CD8-positive, alpha-beta memory T cell (primary cell): ENCODE results near the gene ATAD3B. TPM values are rescaled to one million over a fixed set of nuclear protein-coding genes. Genes with fewer than 3 reads are reported as not detected.

Experiments used
- CTCF ChIA-PET: fragments of 350-600 bp; sonication (Branson Sonifier 250); formaldehyde crosslinking; loops from one replicate; lab custom pipeline; 2021; ENCODE audit warnings: antibody characterized with exemption; lab: Charles Lee
- POLR2A ChIA-PET: fragments of 350-600 bp; sonication (Branson Sonifier 250); formaldehyde crosslinking; loops from one replicate; lab custom pipeline; 2021; ENCODE audit warnings: antibody characterized with exemption; lab: Charles Lee
- DNase-seq, 5 donors: peaks; one replicate each; pipeline versions ENCODE4 v3.0.0 to v3.0.0-alpha.2; 2020 to 2022; ENCODE audit warnings: mixed read lengths in 1 of 5
- H3K27ac ChIP-seq: one replicate; pipeline ENCODE4 v1.7.0; 2013; ENCODE audit warnings: low read depth, mild to moderate bottlenecking, low read length, moderate library complexity
- H3K27me3 ChIP-seq: 2 replicates; pipeline ENCODE4 v1.7.0; 2013; ENCODE audit warnings: low read length, mild to moderate bottlenecking; ENCODE audit not compliant: insufficient read depth, poor library complexity, severe bottlenecking
- H3K36me3 ChIP-seq: 2 replicates; pipeline ENCODE4 v1.7.0; 2013; ENCODE audit warnings: mild to moderate bottlenecking, low read length, moderate library complexity; ENCODE audit not compliant: insufficient read depth
- H3K4me1 ChIP-seq: 2 replicates; pipeline ENCODE4 v1.7.0; 2013; ENCODE audit warnings: mild to moderate bottlenecking, low read length, moderate library complexity; ENCODE audit not compliant: insufficient read depth
- H3K4me3 ChIP-seq: 2 replicates; pipeline ENCODE4 v1.7.0; 2013; ENCODE audit warnings: mild to moderate bottlenecking, low read length
- H3K9me3 ChIP-seq: 2 replicates; pipeline ENCODE4 v1.7.0; 2013; ENCODE audit warnings: mild to moderate bottlenecking, low read length
- H3K27ac Mint-ChIP-seq, 8 donors: one replicate each; pipeline ENCODE4 v1.8.0; 2020 to 2021; ENCODE audit warnings: mixed read lengths in 8 of 8, mild to moderate bottlenecking in 6 of 8, inconsistent platforms in 3 of 8, moderate library complexity in 3 of 8
- H3K27me3 Mint-ChIP-seq, 2 donors: one replicate each; pipeline ENCODE4 v1.8.0; 2020 to 2021; ENCODE audit warnings: mixed read lengths in 2 of 2, mild to moderate bottlenecking in 1 of 2, moderate library complexity in 1 of 2
- H3K36me3 Mint-ChIP-seq, 3 donors: one replicate each; pipeline ENCODE4 v1.8.0; 2020 to 2021; ENCODE audit warnings: mixed read lengths in 3 of 3, inconsistent platforms in 1 of 3, mild to moderate bottlenecking in 1 of 3
- H3K4me1 Mint-ChIP-seq, 3 donors: one replicate each; pipeline ENCODE4 v1.8.0; 2020 to 2021; ENCODE audit warnings: mixed read lengths in 3 of 3, inconsistent platforms in 1 of 3, mild to moderate bottlenecking in 1 of 3
- H3K4me3 Mint-ChIP-seq, 7 donors: one replicate each; pipeline ENCODE4 v1.8.0; 2020 to 2021; ENCODE audit warnings: mixed read lengths in 7 of 7, mild to moderate bottlenecking in 6 of 7, moderate library complexity in 4 of 7, inconsistent platforms in 2 of 7
- H3K9me3 Mint-ChIP-seq, 5 donors: one replicate each; pipeline ENCODE4 v1.8.0; 2020 to 2022; ENCODE audit warnings: mixed read lengths in 5 of 5, mild to moderate bottlenecking in 3 of 5, moderate library complexity in 2 of 5, inconsistent platforms in 1 of 5
- polyA plus RNA-seq: library from polyadenylated mRNA; unstranded; fragments of 300-500 nt; fragmentation: Illumina TruSeq; gene quantifications from one replicate; pipeline ENCODE4 v1.2.3, GENCODE V29; 2021
- total RNA-seq, 2 experiments: library from RNA; stranded (reverse); gene quantifications; one replicate each; pipeline ENCODE4 v1.2.3, GENCODE V29; 2021

ATAD3B gene
- total and polyA plus RNA-seq, 3 experiments from 2014 or later = 7.9 to 86.6 (median 81.6) TPM

GRCh38 chr1:1430992-1431844 lies 40.3 kb upstream of the ATAD3B start:
- Histone ChIP-seq H3K4me3 (no peak overlapping the region), H3K4me1 (peaks cover 4% of the 10 kb centered on the region), H3K9me3 (no peaks in the 10 kb centered on the region), H3K27ac (no peak overlapping the region), H3K27me3 (peaks cover 12% of the 10 kb centered on the region), H3K36me3 (no peaks in the 10 kb centered on the region)
- peaks cover 3 to 11% (median 5%) of the 10 kb centered on the region in 3 donors for H3K4me1 Mint-ChIP-seq
- no peak overlapping the region for H3K27ac Mint-ChIP-seq
- no peak overlapping the region for H3K4me3 Mint-ChIP-seq
- DNase-seq = no peak
- CTCF ChIA-PET = interaction anchor here (0.6 kb wide), 1 partner anchor 9 kb away, joined by 3 read pairs; no protein-coding TSS in a partner anchor
- H3K36me3 Mint-ChIP-seq = no peaks in the 10 kb centered on the region
- peaks cover 15 to 26% of the 10 kb centered on the region in 2 donors for H3K27me3 Mint-ChIP-seq
- POLR2A ChIA-PET = no interaction called here
- H3K9me3 Mint-ChIP-seq = no peaks in the 10 kb centered on the region

- H3K4me1 Mint-ChIP-seq = peaks cover 3 to 11% (median 5%) of the 10 kb centered on the region in 3 donors
- ChIA-PET CTCF (no interaction called here), POLR2A (no interaction called here)
- H3K4me3 Mint-ChIP-seq = no peak overlapping the region
- H3K4me1 ChIP-seq = peaks cover 8% of the 10 kb centered on the region
- no peak overlapping the region for H3K27ac Mint-ChIP-seq
- H3K27ac ChIP-seq = no peak overlapping the region
- H3K9me3 ChIP-seq = no peaks in the 10 kb centered on the region
- peaks cover 17% of the 10 kb centered on the region for H3K27me3 ChIP-seq
- peaks cover 15 to 27% of the 10 kb centered on the region in 2 donors for H3K27me3 Mint-ChIP-seq
- H3K36me3 Mint-ChIP-seq = no peaks in the 10 kb centered on the region
- H3K36me3 ChIP-seq = no peaks in the 10 kb centered on the region
- H3K9me3 Mint-ChIP-seq = no peaks in the 10 kb centered on the region
- DNase-seq = no peak
- H3K4me3 ChIP-seq = no peak overlapping the region
Measured at GRCh38 chr1:1431845-1432273, 39.7 kb upstream of the ATAD3B start.

GRCh38 chr1:1432274-1432950 lies 39.2 kb upstream of the ATAD3B start:
- Mint-ChIP-seq H3K27me3 (peaks cover 15 to 27% of the 10 kb centered on the region in 2 donors), H3K4me3 (no peak overlapping the region), H3K27ac (no peak overlapping the region), H3K36me3 (no peaks in the 10 kb centered on the region), H3K4me1 (peaks cover 3 to 11% (median 5%) of the 10 kb centered on the region in 3 donors), H3K9me3 (no peaks in the 10 kb centered on the region)
- Histone ChIP-seq H3K4me1 (peaks cover 8% of the 10 kb centered on the region), H3K9me3 (no peaks in the 10 kb centered on the region), H3K36me3 (no peaks in the 10 kb centered on the region), H3K4me3 (no peak overlapping the region), H3K27me3 (peaks cover 23% of the 10 kb centered on the region), H3K27ac (no peak overlapping the region)
- ChIA-PET POLR2A (no interaction called here), CTCF (no interaction called here)
- DNase-seq = no peak

- DNase-seq = no peak
- CTCF ChIA-PET = interaction anchor here (0.7 kb wide), 1 partner anchor 32 kb away, joined by 3 read pairs; no protein-coding TSS in a partner anchor
- no peaks in the 10 kb centered on the region for H3K9me3 ChIP-seq
- no peaks in the 10 kb centered on the region for H3K36me3 ChIP-seq
- Mint-ChIP-seq H3K4me3 (no peak overlapping the region), H3K27me3 (peaks cover 15 to 27% of the 10 kb centered on the region in 2 donors), H3K9me3 (no peaks in the 10 kb centered on the region), H3K27ac (no peak overlapping the region), H3K4me1 (peaks cover 3 to 11% (median 5%) of the 10 kb centered on the region in 3 donors), H3K36me3 (no peaks in the 10 kb centered on the region)
- POLR2A ChIA-PET = no interaction called here
- H3K4me1 ChIP-seq = peaks cover 8% of the 10 kb centered on the region
- H3K4me3 ChIP-seq = no peak overlapping the region
- peaks cover 30% of the 10 kb centered on the region for H3K27me3 ChIP-seq
- H3K27ac ChIP-seq = peak overlapping the region; percentile 59
Measured at GRCh38 chr1:1432951-1433803, 38.4 kb upstream of the ATAD3B start.

GRCh38 chr1:1433804-1434130 lies 37.8 kb upstream of the ATAD3B start:
- H3K4me3 Mint-ChIP-seq = no peak overlapping the region
- DNase-seq = no peak
- H3K9me3 ChIP-seq = no peaks in the 10 kb centered on the region
- ChIA-PET POLR2A (no interaction called here), CTCF (interaction anchor here (0.7 kb wide), 1 partner anchor 32 kb away, joined by 3 read pairs; no protein-coding TSS in a partner anchor)
- H3K27ac Mint-ChIP-seq = no peak overlapping the region
- H3K4me1 ChIP-seq = peaks cover 8% of the 10 kb centered on the region
- H3K36me3 ChIP-seq = no peaks in the 10 kb centered on the region
- peaks cover 33% of the 10 kb centered on the region for H3K27me3 ChIP-seq
- H3K36me3 Mint-ChIP-seq = no peaks in the 10 kb centered on the region
- H3K27me3 Mint-ChIP-seq = peaks cover 14 to 27% of the 10 kb centered on the region in 2 donors
- H3K9me3 Mint-ChIP-seq = no peaks in the 10 kb centered on the region
- peaks cover 0 to 8% (median 0%) of the 10 kb centered on the region in 3 donors for H3K4me1 Mint-ChIP-seq
- no peak overlapping the region for H3K4me3 ChIP-seq
- H3K27ac ChIP-seq = peak overlapping the region; percentile 59

- Histone ChIP-seq H3K9me3 (no peaks in the 10 kb centered on the region), H3K4me1 (peaks cover 8% of the 10 kb centered on the region), H3K27ac (peak overlapping the region; percentile 59), H3K36me3 (no peaks in the 10 kb centered on the region), H3K4me3 (no peak overlapping the region), H3K27me3 (peaks cover 33% of the 10 kb centered on the region)
- Mint-ChIP-seq H3K36me3 (no peaks in the 10 kb centered on the region), H3K4me1 (peaks cover 0 to 8% (median 0%) of the 10 kb centered on the region in 3 donors), H3K27ac (no peak overlapping the region), H3K9me3 (no peaks in the 10 kb centered on the region), H3K4me3 (no peak overlapping the region), H3K27me3 (peaks cover 10 to 27% of the 10 kb centered on the region in 2 donors)
- ChIA-PET CTCF (no interaction called here), POLR2A (no interaction called here)
- no peak for DNase-seq
Measured at GRCh38 chr1:1434131-1434823, 37.3 kb upstream of the ATAD3B start.

GRCh38 chr1:1434824-1435105 lies 36.8 kb upstream of the ATAD3B start:
- Histone ChIP-seq H3K27me3 (peaks cover 33% of the 10 kb centered on the region), H3K4me3 (no peak overlapping the region), H3K36me3 (no peaks in the 10 kb centered on the region), H3K27ac (no peak overlapping the region), H3K4me1 (peaks cover 8% of the 10 kb centered on the region), H3K9me3 (no peaks in the 10 kb centered on the region)
- Mint-ChIP-seq H3K4me1 (peaks cover 0 to 8% (median 0%) of the 10 kb centered on the region in 3 donors), H3K27ac (no peak overlapping the region), H3K36me3 (no peaks in the 10 kb centered on the region), H3K4me3 (peak overlapping the region in 5 of 7 donors; percentile 8 to 59 (median 44)), H3K27me3 (peaks cover 6 to 22% of the 10 kb centered on the region in 2 donors), H3K9me3 (no peaks in the 10 kb centered on the region)
- ChIA-PET POLR2A (no interaction called here), CTCF (no interaction called here)
- DNase-seq = no peak
